GM18498 (cell line): ENCODE measurements around the gene ITPA.

Experiments used
- ATAC-seq: cut with Tn5 transposase; IDR thresholded peaks from one replicate; pipeline ENCODE4 v1.9.1; 2021; ENCODE audit warnings: mild to moderate bottlenecking, moderate library complexity; ENCODE audit not compliant: unreplicated experiment

Gene ITPA

GRCh38 chr20:3209257-3209945 is at the start of gene ITPA:
Gene ITPA (plus strand): TSS chr20:3209498. CDS start chr20:3209552, 54 bp downstream.
- no peak for ATAC-seq

- ATAC-seq: no peak
Measured at GRCh38 chr20:3160418-3160817, 48.9 kb upstream of the ITPA start.

GRCh38 chr20:3161316-3162079 is 47.8 kb upstream of the ITPA start:
- ATAC-seq: no peak

- ATAC-seq: no peak
Measured at GRCh38 chr20:3162080-3162611, 47.2 kb upstream of the ITPA start.

- no peak for ATAC-seq
Measured at GRCh38 chr20:3163099-3164042, 45.9 kb upstream of the ITPA start.

- no peak for ATAC-seq
Measured at GRCh38 chr20:3164043-3164762, 45.1 kb upstream of the ITPA start.

GRCh38 chr20:3164763-3165410 is 44.4 kb upstream of the ITPA start:
- ATAC-seq: no peak

GRCh38 chr20:3165473-3166337 is 43.6 kb upstream of the ITPA start:
- no peak for ATAC-seq

- ATAC-seq: no peak
Measured at GRCh38 chr20:3166338-3166912, 42.9 kb upstream of the ITPA start.

- ATAC-seq: no peak
Measured at GRCh38 chr20:3166913-3167342, 42.4 kb upstream of the ITPA start.

- no peak for ATAC-seq
Measured at GRCh38 chr20:3167738-3168078, 41.6 kb upstream of the ITPA start.

- no peak for ATAC-seq
Measured at GRCh38 chr20:3168079-3168828, 41.0 kb upstream of the ITPA start.

GRCh38 chr20:3168829-3169590 is 40.3 kb upstream of the ITPA start:
- ATAC-seq: no peak

GRCh38 chr20:3171391-3172125 is 37.7 kb upstream of the ITPA start:
- no peak for ATAC-seq

GRCh38 chr20:3172126-3172932 is 37.0 kb upstream of the ITPA start:
- no peak for ATAC-seq
